ENCODE results near the gene SPEM3.

The SPEM3 gene

DNA sequence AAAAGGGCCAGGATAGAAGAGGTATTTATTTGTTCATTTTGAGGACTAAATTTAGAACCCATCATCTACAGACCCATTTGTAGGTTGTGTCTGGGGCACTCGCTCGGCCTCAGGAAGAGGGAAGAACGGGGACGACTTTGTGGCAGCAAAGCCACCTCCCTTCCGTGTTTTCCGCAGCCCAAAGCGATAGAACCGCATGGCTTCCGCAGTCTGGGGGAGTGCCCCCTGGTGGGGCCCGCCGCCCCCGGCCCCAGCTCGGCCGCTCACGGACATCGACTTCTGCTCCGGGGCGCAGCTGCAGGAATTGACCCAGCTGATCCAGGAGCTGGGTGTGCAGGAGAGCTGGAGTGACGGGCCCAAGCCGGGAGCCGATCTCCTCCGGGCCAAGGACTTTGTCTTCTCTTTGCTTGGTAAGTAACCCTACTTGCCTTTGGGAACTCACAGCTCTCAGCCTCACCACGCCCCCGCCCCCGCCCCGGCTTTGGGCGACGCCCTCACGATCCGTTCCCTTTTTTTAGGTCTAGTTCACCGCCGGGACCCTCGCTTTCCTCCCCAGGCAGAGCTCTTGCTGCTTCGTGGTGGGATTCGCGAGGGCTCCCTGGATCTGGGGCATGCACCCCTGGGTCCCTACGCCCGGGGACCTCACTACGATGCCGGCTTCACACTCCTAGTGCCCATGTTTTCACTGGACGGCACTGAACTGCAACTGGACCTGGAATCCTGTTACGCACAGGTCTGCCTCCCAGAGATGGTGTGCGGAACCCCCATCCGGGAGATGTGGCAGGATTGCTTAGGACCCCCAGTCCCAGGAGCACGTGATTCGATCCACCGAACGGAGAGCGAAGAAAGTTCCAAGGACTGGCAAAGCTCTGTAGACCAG is 7.3 kb downstream of the SPEM3 start:
- TF ChIP-seq, protein P1, sequence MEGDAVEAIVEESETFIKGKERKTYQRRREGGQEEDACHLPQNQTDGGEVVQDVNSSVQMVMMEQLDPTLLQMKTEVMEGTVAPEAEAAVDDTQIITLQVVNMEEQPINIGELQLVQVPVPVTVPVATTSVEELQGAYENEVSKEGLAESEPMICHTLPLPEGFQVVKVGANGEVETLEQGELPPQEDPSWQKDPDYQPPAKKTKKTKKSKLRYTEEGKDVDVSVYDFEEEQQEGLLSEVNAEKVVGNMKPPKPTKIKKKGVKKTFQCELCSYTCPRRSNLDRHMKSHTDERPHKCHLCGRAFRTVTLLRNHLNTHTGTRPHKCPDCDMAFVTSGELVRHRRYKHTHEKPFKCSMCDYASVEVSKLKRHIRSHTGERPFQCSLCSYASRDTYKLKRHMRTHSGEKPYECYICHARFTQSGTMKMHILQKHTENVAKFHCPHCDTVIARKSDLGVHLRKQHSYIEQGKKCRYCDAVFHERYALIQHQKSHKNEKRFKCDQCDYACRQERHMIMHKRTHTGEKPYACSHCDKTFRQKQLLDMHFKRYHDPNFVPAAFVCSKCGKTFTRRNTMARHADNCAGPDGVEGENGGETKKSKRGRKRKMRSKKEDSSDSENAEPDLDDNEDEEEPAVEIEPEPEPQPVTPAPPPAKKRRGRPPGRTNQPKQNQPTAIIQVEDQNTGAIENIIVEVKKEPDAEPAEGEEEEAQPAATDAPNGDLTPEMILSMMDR (IDR thresholded peaks at IDR 0.05; ENCODE audit: extremely low read depth, insufficient read depth, missing control alignments) = peak; percentile 44
- DNase-seq (ENCODE audit: low spot score) = no peak
- in situ Hi-C loops (cut with MboI; ENCODE audit: low pct_unique_long_range_greater_than_20kb, low sequenced_read_pairs, unreplicated experiment) = no loop called here

DNA sequence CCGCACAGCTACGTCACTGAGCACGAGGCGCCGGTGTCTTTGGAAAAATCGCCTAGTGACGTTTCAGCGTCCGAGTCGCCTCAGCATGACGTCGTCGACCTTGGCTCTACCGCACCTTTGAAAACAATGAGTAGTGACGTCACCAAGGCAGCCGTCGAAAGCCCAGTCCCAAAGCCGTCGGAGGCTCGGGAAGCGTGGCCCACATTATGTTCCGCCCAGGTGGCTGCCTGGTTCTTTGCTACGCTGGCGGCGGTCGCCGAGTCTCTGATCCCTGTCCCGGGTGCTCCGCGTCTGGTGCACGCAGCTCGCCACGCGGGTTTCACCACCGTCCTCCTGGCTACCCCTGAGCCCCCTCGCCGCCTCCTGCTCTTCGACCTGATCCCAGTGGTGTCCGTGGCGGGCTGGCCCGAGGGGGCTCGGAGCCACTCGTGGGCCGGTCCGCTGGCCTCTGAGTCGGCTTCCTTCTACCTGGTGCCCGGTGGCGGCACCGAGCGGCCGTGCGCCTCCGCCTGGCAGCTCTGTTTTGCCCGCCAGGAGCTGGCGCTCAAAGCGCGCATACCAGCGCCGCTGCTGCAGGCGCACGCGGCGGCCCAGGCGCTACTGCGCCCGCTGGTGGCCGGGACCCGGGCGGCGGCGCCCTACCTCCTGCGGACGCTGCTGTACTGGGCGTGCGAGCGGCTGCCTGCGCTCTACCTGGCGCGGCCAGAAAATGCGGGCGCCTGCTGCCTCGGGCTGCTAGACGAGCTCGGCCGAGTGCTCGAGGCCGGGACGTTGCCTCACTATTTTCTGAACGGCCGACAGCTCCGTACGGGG is 8.1 kb downstream of the SPEM3 start:
- TF ChIP-seq, protein P1 (IDR thresholded peaks at IDR 0.05; ENCODE audit: extremely low read depth, insufficient read depth, missing control alignments) = peak; percentile 88
- DNase-seq (ENCODE audit: low spot score) = peak; percentile 78
- in situ Hi-C loops (cut with MboI; ENCODE audit: low pct_unique_long_range_greater_than_20kb, low sequenced_read_pairs, unreplicated experiment) = no loop called here

DNA sequence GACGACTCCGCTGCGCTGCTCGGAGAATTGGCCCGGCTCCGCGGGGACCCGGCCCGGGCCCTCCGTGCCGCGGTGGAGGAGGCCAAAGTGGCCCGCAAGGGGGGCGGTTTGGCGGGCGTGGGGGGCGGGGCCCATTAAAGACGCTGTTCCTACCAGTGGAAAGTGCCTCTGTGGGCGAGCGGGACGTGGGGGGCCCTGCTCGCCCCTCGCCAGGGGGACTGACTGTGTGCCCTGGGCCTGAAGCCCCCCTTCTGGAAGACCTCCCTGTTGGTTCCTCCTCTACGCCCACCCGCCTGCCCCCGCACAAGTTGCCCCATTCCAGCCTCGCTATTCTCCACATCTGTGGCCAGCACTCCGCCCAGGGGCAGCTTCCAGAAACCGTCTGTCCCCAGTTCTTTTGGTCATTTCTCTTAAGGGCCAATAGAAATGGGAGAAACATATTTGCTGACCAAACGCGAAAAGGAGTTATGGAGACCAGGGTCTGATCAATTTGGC is 8.8 kb downstream of the SPEM3 start:
- DNase-seq (ENCODE audit: low spot score) = no peak
- TF ChIP-seq, protein P1 (IDR thresholded peaks at IDR 0.05; ENCODE audit: extremely low read depth, insufficient read depth, missing control alignments) = no peak
- in situ Hi-C loops (cut with MboI; ENCODE audit: low pct_unique_long_range_greater_than_20kb, low sequenced_read_pairs, unreplicated experiment) = no loop called here

DNA sequence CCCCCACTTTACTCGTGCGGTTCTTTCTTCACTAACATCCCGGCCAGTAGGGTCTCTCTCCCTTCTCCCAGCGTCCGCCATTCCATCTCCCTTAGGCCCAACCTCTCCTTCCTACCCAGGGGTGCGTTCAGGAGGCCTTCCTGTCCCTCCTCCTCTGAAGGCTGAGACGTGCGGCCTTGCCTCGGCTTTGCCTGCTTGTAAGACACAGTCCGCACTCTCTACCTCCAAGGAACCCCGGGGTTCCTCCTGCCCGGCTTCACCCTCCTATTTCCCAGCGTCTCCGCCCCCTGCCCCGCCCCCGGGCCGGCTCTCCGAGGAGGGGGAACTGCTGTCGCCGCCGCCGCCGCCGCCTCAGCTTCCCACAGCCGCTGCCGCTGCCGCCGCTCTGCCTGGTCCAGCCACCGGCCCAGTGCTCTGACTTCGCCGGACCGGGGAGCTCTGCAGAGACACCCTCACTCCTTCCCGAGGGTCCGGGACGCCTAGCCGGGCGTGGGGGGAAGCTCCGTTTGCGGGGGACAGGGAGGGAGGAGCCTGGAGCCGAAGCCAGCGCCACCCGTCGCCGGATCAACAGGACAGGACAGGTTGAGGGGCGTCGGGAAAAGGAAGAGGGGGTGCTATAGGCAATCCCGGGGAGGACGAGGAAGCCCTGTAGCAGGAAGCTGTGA is 9.4 kb downstream of the SPEM3 start:
- no peak for DNase-seq (ENCODE audit: low spot score)
- in situ Hi-C loops (cut with MboI; ENCODE audit: low pct_unique_long_range_greater_than_20kb, low sequenced_read_pairs, unreplicated experiment) = no loop called here
- TF ChIP-seq, protein P1 (IDR thresholded peaks at IDR 0.05; ENCODE audit: extremely low read depth, insufficient read depth, missing control alignments) = no peak

DNA sequence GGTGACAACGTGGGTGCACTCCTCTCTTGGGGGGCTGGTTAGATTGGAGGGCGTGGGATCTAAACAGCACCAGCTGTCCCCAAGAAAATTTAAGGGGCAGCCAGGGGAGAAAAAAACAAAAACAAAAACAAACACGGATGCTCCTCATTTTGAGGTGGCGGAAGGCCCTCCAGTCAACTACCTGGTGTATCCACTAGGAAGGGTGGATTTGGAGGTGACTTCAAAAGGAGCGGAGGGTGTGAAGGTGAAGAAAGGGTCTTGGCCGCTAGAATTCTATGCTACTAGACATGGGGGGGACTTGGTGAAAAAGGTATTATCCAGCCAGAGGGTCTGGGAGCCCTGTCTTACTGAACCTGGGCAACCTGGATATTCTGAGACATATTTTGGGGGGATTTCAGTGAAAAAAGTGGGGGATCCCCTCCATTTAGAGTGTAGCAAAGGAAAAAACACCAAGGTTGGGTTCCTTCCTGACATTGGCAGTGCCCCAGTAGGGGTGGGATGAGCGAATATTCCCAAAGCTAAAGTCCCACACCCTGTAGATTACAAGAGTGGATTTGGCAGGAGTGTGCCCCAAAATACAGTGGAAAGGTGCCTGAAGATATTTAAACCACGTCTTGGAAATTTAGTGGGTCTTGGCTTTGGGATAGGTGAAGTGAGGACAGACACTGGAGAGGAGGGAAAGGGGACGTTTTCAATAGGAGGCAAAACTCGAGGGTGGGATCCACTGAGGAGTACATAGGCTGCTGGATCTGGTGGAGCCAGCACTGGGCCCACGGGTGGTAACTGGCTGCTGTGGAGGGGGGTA is 10.2 kb downstream of the SPEM3 start:
- in situ Hi-C loops (cut with MboI; ENCODE audit: low pct_unique_long_range_greater_than_20kb, low sequenced_read_pairs, unreplicated experiment) = no loop called here
- TF ChIP-seq, protein P1 (IDR thresholded peaks at IDR 0.05; ENCODE audit: extremely low read depth, insufficient read depth, missing control alignments) = no peak
- DNase-seq (ENCODE audit: low spot score) = no peak
